Vagina (tissue), 2 donors: ENCODE results near the gene PSEN1. TPM values are rescaled to one million over a fixed set of nuclear protein-coding genes. Genes with fewer than 3 reads are reported as not detected.

ENCODE experiments used
- DNase-seq, 2 donors: peaks; one replicate each; pipeline ENCODE4 v3.0.0-alpha.2; 2017; ENCODE audit errors: extremely low spot score in 2 of 2
- H3K27ac ChIP-seq: fragments of 200-600 bp; sonication (generic); one replicate; pipeline ENCODE4 v1.5.1; 2019
- H3K27me3 ChIP-seq: fragments of 200-600 bp; sonication (generic); one replicate; pipeline ENCODE4 v1.5.1; 2019
- H3K36me3 ChIP-seq, 2 donors: fragments of 200-600 bp; sonication (generic); one replicate each; pipeline ENCODE4 v1.5.1; 2017 to 2019
- H3K4me1 ChIP-seq: fragments of 200-600 bp; sonication (generic); one replicate; pipeline ENCODE4 v1.5.1; 2019
- H3K4me3 ChIP-seq, 2 donors: fragments of 200-600 bp; sonication (generic); 1 replicate in 1 of 2; 2 replicates in 1 of 2; pipeline ENCODE4 v1.5.1; 2016 to 2019
- H3K9me3 ChIP-seq: fragments of 200-600 bp; sonication (generic); one replicate; pipeline ENCODE4 v1.5.1; 2019
- POLR2A ChIP-seq, 2 donors: fragments of 450-650 bp; IDR thresholded peaks; one replicate each; pipeline ENCODE4 v1.6.1; 2017; ENCODE audit warnings: antibody characterized with exemption in 2 of 2, mild to moderate bottlenecking in 2 of 2, moderate library complexity in 2 of 2
- POLR2AphosphoS5 ChIP-seq, 2 donors: sonication (generic); formaldehyde crosslinking; IDR thresholded peaks; one replicate each; pipeline ENCODE4 v1.9.0; 2017; ENCODE audit warnings: antibody characterized with exemption in 2 of 2, mild to moderate bottlenecking in 2 of 2, low read depth in 1 of 2; ENCODE audit not compliant: insufficient read depth in 1 of 2
- intact Hi-C: fragments of 100-400 bp; cut with DNase I; formaldehyde crosslinking; loops from one replicate; pipeline ENCODE4 v1.15.1; 2023
- total RNA-seq: library from RNA; depleted of rRNA; stranded (reverse); fragments of >200 nt; gene quantifications from one replicate; pipeline ENCODE4 v1.2.3, GENCODE V29; 2016
- TF ChIP-seq, protein P1 (sequence below), 3 experiments: fragments of 450-650 bp in 2 of 3; fragments of 200-600 bp in 1 of 3; sonication (generic) in 1 of 3; IDR thresholded peaks; one replicate each; pipeline ENCODE4 v1.5.1; 2017 to 2019; ENCODE audit warnings: antibody characterized with exemption in 3 of 3, mild to moderate bottlenecking in 2 of 3, moderate library complexity in 2 of 3

Gene PSEN1
- total RNA-seq, 1 donor from 2014 or later: 47.1 TPM

- TF ChIP-seq POLR2A (IDR thresholded peaks at IDR 0.05) (no peak), POLR2AphosphoS5 (IDR thresholded peaks at IDR 0.05; ENCODE audit: insufficient read depth in 1 of 2, low read depth in 1 of 2) (no peak)
- TF ChIP-seq, protein P1, sequence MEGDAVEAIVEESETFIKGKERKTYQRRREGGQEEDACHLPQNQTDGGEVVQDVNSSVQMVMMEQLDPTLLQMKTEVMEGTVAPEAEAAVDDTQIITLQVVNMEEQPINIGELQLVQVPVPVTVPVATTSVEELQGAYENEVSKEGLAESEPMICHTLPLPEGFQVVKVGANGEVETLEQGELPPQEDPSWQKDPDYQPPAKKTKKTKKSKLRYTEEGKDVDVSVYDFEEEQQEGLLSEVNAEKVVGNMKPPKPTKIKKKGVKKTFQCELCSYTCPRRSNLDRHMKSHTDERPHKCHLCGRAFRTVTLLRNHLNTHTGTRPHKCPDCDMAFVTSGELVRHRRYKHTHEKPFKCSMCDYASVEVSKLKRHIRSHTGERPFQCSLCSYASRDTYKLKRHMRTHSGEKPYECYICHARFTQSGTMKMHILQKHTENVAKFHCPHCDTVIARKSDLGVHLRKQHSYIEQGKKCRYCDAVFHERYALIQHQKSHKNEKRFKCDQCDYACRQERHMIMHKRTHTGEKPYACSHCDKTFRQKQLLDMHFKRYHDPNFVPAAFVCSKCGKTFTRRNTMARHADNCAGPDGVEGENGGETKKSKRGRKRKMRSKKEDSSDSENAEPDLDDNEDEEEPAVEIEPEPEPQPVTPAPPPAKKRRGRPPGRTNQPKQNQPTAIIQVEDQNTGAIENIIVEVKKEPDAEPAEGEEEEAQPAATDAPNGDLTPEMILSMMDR (IDR thresholded peaks at IDR 0.05): no peak
- intact Hi-C loops: no loop called here
- Histone ChIP-seq H3K4me1 (no peaks in the 10 kb centered on the region), H3K9me3 (no peaks in the 10 kb centered on the region), H3K36me3 (no peaks in the 10 kb centered on the region), H3K4me3 (no peak overlapping the region), H3K27ac (no peak overlapping the region), H3K27me3 (no peaks in the 10 kb centered on the region)
- DNase-seq: no peak
These were observed 114.0 kb downstream of the PSEN1 start for GRCh38 chr14:73250317-73250713.

DNA sequence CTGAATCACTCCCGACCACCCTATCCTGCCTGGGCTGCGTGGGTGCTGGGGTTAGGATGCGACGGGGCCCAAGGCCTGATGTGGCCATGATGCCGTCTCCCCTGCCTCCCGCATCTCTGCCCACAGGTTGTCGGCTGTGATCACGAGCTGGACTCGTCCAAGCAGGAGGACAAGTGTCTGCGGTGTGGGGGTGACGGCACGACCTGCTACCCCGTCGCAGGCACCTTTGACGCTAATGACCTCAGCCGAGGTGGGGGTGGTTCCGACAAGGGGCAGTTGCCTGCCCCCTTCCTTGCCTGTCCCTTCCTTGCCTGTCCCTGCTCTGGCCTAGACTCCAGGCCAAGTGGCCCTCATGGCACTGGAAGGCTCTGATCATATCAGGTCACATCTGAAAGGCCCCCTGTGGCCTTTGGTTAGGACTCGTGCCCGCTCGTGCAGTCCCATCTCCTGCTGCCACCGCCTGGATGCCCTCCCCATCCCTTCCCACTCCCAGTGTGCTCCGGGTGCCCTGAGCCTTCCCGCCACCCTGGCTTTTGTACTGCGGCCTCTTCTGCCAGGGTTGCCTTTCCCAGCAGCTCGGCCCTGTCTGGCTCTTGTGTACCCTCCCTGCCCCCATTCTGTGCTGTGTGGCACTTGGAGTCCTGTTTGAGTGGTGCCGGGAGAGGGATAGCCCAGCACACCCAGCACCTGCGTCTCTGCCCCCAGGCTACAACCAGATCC, 114.6 kb downstream of the PSEN1 start:
- intact Hi-C loops: no loop called here
- Histone ChIP-seq H3K9me3 (no peaks in the 10 kb centered on the region), H3K4me1 (no peaks in the 10 kb centered on the region), H3K4me3 (no peak overlapping the region), H3K27me3 (no peaks in the 10 kb centered on the region), H3K36me3 (no peaks in the 10 kb centered on the region), H3K27ac (no peak overlapping the region)
- no peak for DNase-seq
- TF ChIP-seq, protein P1 (IDR thresholded peaks at IDR 0.05): no peak
- no peak for TF ChIP-seq POLR2A (IDR thresholded peaks at IDR 0.05)
- no peak for TF ChIP-seq POLR2AphosphoS5 (IDR thresholded peaks at IDR 0.05; ENCODE audit: insufficient read depth in 1 of 2, low read depth in 1 of 2)

- intact Hi-C loops: no loop called here
- TF ChIP-seq POLR2AphosphoS5 (IDR thresholded peaks at IDR 0.05; ENCODE audit: insufficient read depth in 1 of 2, low read depth in 1 of 2): no peak
- no peak for TF ChIP-seq POLR2A (IDR thresholded peaks at IDR 0.05)
- TF ChIP-seq, protein P1 (IDR thresholded peaks at IDR 0.05): no peak
- H3K36me3 ChIP-seq: no peaks in the 10 kb centered on the region
These were observed 115.4 kb downstream of the PSEN1 start for GRCh38 chr14:73251516-73252215.

GRCh38 chr14:73252491-73253322, 116.4 kb downstream of the PSEN1 start:
- Histone ChIP-seq H3K27me3 (no peaks in the 10 kb centered on the region), H3K27ac (no peak overlapping the region), H3K9me3 (no peaks in the 10 kb centered on the region), H3K4me3 (no peak overlapping the region), H3K4me1 (no peaks in the 10 kb centered on the region), H3K36me3 (no peaks in the 10 kb centered on the region)
- TF ChIP-seq, protein P1 (IDR thresholded peaks at IDR 0.05): no peak
- no peak for TF ChIP-seq POLR2A (IDR thresholded peaks at IDR 0.05)
- no peak for TF ChIP-seq POLR2AphosphoS5 (IDR thresholded peaks at IDR 0.05; ENCODE audit: insufficient read depth in 1 of 2, low read depth in 1 of 2)
- intact Hi-C loops: no loop called here
- no peak for DNase-seq

More at GRCh38 chr14:73251516-73252215, 115.4 kb downstream of the PSEN1 start:
- no peak for DNase-seq
- Histone ChIP-seq H3K4me1 (no peaks in the 10 kb centered on the region), H3K27me3 (no peaks in the 10 kb centered on the region), H3K9me3 (no peaks in the 10 kb centered on the region), H3K27ac (no peak overlapping the region), H3K4me3 (no peak overlapping the region)
